HepG2 (cell line): Measurements from ENCODE around the gene EIF2AK2. TPM values are rescaled to one million over a fixed set of nuclear protein-coding genes. Genes with fewer than 3 reads are reported as not detected.

Experiments used
- ATF7-NPFF ChIP-seq: sonication (generic); formaldehyde crosslinking; IDR thresholded peaks from 2 replicates; pipeline ENCODE4 v1.8.1; 2023; ENCODE audit warnings: mild to moderate bottlenecking, low read depth, missing genetic modification reagents, moderate library complexity
- CSRNP1 ChIP-seq: sonication (generic); formaldehyde crosslinking; IDR thresholded peaks from 2 replicates; pipeline ENCODE4 v1.8.1; 2023; ENCODE audit warnings: mild to moderate bottlenecking, missing genetic modification reagents
- HNRNPL ChIP-seq: fragments of 200-400 bp; formaldehyde crosslinking; IDR thresholded peaks from 2 replicates; pipeline ENCODE4 v1.6.1; 2017; ENCODE audit warnings: mild to moderate bottlenecking, low read depth, low read length
- MTA1 ChIP-seq: sonication (generic); formaldehyde crosslinking; IDR thresholded peaks from 2 replicates; pipeline ENCODE4 v1.4.0; 2020; ENCODE audit warnings: missing genetic modification reagents, mild to moderate bottlenecking, borderline replicate concordance
- MYC ChIP-seq: sonication (generic); formaldehyde crosslinking; IDR thresholded peaks from 2 replicates; pipeline ENCODE4 v1.9.0; 2021; ENCODE audit warnings: missing genetic modification reagents, borderline replicate concordance
- NR2F2 ChIP-seq: IDR thresholded peaks from 2 replicates; pipeline ENCODE4 v1.6.1; 2012; ENCODE audit warnings: low read depth, inconsistent platforms, borderline replicate concordance
- SALL2 ChIP-seq: sonication (generic); formaldehyde crosslinking; IDR thresholded peaks from 2 replicates; pipeline ENCODE4 v1.8.1; 2023; ENCODE audit warnings: mild to moderate bottlenecking, missing genetic modification reagents, inconsistent platforms
- SP2 ChIP-seq: sonication (generic); formaldehyde crosslinking; IDR thresholded peaks from 2 replicates; pipeline ENCODE4 v1.5.1; 2020; ENCODE audit warnings: mild to moderate bottlenecking, missing genetic modification reagents
- ZBTB49 ChIP-seq: sonication (generic); formaldehyde crosslinking; IDR thresholded peaks from 2 replicates; pipeline ENCODE4 v1.4.0; 2020; ENCODE audit warnings: missing genetic modification reagents, borderline replicate concordance
- ZFP36L1 ChIP-seq: sonication (generic); formaldehyde crosslinking; IDR thresholded peaks from 2 replicates; pipeline ENCODE4 v1.8.0; 2022; ENCODE audit warnings: mild to moderate bottlenecking, missing genetic modification reagents, moderate library complexity
- ZNF446 ChIP-seq: sonication (generic); formaldehyde crosslinking; IDR thresholded peaks from 2 replicates; pipeline ENCODE4 v1.5.0; 2020; ENCODE audit warnings: mild to moderate bottlenecking, missing genetic modification reagents
- ZNF501 ChIP-seq: sonication (generic); formaldehyde crosslinking; IDR thresholded peaks from 2 replicates; pipeline ENCODE4 v1.5.1; 2020; ENCODE audit warnings: mild to moderate bottlenecking, moderate library complexity, missing genetic modification reagents
- ZNF570 ChIP-seq: sonication (generic); formaldehyde crosslinking; IDR thresholded peaks from 2 replicates; pipeline ENCODE4 v1.4.0; 2020; ENCODE audit warnings: mild to moderate bottlenecking, missing genetic modification reagents, borderline replicate concordance
- ZNF776 ChIP-seq: sonication (generic); formaldehyde crosslinking; IDR thresholded peaks from 2 replicates; pipeline ENCODE4 v1.4.0; 2020; ENCODE audit warnings: mild to moderate bottlenecking, missing genetic modification reagents
- ZNF788 ChIP-seq: sonication (generic); formaldehyde crosslinking; IDR thresholded peaks from 2 replicates; pipeline ENCODE4 v1.5.0; 2020; ENCODE audit warnings: mild to moderate bottlenecking, missing genetic modification reagents, borderline replicate concordance
- polyA plus RNA-seq, 8 experiments: library from polyadenylated mRNA; depleted of rRNA in 3 of 8; stranded (reverse) in 7 of 8; unstranded in 1 of 8; fragments of >200 nt; fragmentation: Illumina TruSeq in 4 of 8; extraction: Trizol in 4 of 8; gene quantifications; 2 replicates each; pipeline versions ENCODE4 v1.2.1 to v1.2.3, GENCODE V29; 2011 to 2016; ENCODE audit warnings: low read depth in 4 of 8, missing spikeins in 1 of 8, mixed read lengths in 1 of 8; ENCODE audit not compliant: insufficient read depth in 1 of 8
- total RNA-seq, 5 experiments: library from RNA; depleted of rRNA; stranded (reverse); fragments of >200 nt; fragmentation: Illumina TruSeq; extraction: Trizol; gene quantifications; 2 replicates each; pipeline ENCODE4 v1.2.3, GENCODE V29; 2016; ENCODE audit warnings: low read depth in 1 of 5
- TF ChIP-seq, protein P1 (sequence below): sonication (generic); formaldehyde crosslinking; IDR thresholded peaks from 2 replicates; pipeline ENCODE4 v1.8.0; 2022; ENCODE audit warnings: missing genetic modification reagents, mild to moderate bottlenecking, borderline replicate concordance
- TF ChIP-seq, protein P2 (sequence below): sonication (generic); formaldehyde crosslinking; IDR thresholded peaks from 2 replicates; pipeline ENCODE4 v1.4.0; 2020; ENCODE audit warnings: missing genetic modification reagents

Gene EIF2AK2
- total and polyA plus RNA-seq, 2 of the 13 experiments (the other 11 are each of a cell fraction or from before 2014, with no cell fraction given): 10.2 to 26.1 TPM

- TF ChIP-seq ZBTB49 (CRISPR knock-in tag): no peak
- TF ChIP-seq MTA1: peak; percentile 52; the same call in 1 of the 2 replicates
- TF ChIP-seq NR2F2: no peak; the same call in 1 of the 2 replicates
- 0 out of 2 replicates have a peak, but pooled peaks have one; percentile 35 for TF ChIP-seq ZNF570 (CRISPR knock-in tag)
- TF ChIP-seq HNRNPL: peak; percentile 84
- 0 out of 2 replicates have a peak, but pooled peaks have one; percentile 17 for TF ChIP-seq ZNF788 (CRISPR knock-in tag)
- 0 out of 2 replicates have a peak, but pooled peaks have one; percentile 30 for TF ChIP-seq SP2 (CRISPR knock-in tag)
- TF ChIP-seq SALL2 (CRISPR knock-in tag): no peak
- peak; percentile 80; the same call in 1 of the 2 replicates for TF ChIP-seq ATF7-NPFF (CRISPR knock-in tag)
- TF ChIP-seq, protein P1, sequence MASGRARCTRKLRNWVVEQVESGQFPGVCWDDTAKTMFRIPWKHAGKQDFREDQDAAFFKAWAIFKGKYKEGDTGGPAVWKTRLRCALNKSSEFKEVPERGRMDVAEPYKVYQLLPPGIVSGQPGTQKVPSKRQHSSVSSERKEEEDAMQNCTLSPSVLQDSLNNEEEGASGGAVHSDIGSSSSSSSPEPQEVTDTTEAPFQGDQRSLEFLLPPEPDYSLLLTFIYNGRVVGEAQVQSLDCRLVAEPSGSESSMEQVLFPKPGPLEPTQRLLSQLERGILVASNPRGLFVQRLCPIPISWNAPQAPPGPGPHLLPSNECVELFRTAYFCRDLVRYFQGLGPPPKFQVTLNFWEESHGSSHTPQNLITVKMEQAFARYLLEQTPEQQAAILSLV (CRISPR knock-in tag): peak; percentile 26; the same call in 1 of the 2 replicates
- TF ChIP-seq ZNF501 (CRISPR knock-in tag): peak; percentile 73
- no peak for TF ChIP-seq ZFP36L1 (CRISPR knock-in tag)
- peak; percentile 84 for TF ChIP-seq ZNF446
- TF ChIP-seq, protein P2, sequence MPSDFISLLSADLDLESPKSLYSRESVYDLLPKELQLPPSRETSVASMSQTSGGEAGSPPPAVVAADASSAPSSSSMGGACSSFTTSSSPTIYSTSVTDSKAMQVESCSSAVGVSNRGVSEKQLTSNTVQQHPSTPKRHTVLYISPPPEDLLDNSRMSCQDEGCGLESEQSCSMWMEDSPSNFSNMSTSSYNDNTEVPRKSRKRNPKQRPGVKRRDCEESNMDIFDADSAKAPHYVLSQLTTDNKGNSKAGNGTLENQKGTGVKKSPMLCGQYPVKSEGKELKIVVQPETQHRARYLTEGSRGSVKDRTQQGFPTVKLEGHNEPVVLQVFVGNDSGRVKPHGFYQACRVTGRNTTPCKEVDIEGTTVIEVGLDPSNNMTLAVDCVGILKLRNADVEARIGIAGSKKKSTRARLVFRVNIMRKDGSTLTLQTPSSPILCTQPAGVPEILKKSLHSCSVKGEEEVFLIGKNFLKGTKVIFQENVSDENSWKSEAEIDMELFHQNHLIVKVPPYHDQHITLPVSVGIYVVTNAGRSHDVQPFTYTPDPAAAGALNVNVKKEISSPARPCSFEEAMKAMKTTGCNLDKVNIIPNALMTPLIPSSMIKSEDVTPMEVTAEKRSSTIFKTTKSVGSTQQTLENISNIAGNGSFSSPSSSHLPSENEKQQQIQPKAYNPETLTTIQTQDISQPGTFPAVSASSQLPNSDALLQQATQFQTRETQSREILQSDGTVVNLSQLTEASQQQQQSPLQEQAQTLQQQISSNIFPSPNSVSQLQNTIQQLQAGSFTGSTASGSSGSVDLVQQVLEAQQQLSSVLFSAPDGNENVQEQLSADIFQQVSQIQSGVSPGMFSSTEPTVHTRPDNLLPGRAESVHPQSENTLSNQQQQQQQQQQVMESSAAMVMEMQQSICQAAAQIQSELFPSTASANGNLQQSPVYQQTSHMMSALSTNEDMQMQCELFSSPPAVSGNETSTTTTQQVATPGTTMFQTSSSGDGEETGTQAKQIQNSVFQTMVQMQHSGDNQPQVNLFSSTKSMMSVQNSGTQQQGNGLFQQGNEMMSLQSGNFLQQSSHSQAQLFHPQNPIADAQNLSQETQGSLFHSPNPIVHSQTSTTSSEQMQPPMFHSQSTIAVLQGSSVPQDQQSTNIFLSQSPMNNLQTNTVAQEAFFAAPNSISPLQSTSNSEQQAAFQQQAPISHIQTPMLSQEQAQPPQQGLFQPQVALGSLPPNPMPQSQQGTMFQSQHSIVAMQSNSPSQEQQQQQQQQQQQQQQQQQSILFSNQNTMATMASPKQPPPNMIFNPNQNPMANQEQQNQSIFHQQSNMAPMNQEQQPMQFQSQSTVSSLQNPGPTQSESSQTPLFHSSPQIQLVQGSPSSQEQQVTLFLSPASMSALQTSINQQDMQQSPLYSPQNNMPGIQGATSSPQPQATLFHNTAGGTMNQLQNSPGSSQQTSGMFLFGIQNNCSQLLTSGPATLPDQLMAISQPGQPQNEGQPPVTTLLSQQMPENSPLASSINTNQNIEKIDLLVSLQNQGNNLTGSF (CRISPR knock-in tag): no peak
- TF ChIP-seq MYC (CRISPR knock-in tag): peak; percentile 82
- TF ChIP-seq ZNF776: peak; percentile 13; the same call in 1 of the 2 replicates
- TF ChIP-seq CSRNP1 (CRISPR knock-in tag): peak; percentile 78; the same call in 1 of the 2 replicates
Measured at GRCh38 chr2:37156857-37157714, at the start of gene EIF2AK2 (continued).
